GM19240 (cell line): ENCODE measurements around the gene TSPAN9.

Source experiments
- DNase-seq: peaks from one replicate; pipeline ENCODE4 v3.0.0; 2011; ENCODE audit warnings: low spot score; ENCODE audit not compliant: insufficient read length

The TSPAN9 gene

GRCh38 chr12:3186546-3187215 is 109.5 kb downstream of the TSPAN9 start:
- DNase-seq: no peak

GRCh38 chr12:3187846-3188770 is 110.9 kb downstream of the TSPAN9 start:
- no peak for DNase-seq

GRCh38 chr12:3189282-3189681 is 112.1 kb downstream of the TSPAN9 start:
- no peak for DNase-seq

- no peak for DNase-seq
Measured at GRCh38 chr12:3190101-3190500, 112.9 kb downstream of the TSPAN9 start.

GRCh38 chr12:3191450-3191849 is 114.3 kb downstream of the TSPAN9 start:
- no peak for DNase-seq

- no peak for DNase-seq
Measured at GRCh38 chr12:3192221-3192620, 115.0 kb downstream of the TSPAN9 start.

GRCh38 chr12:3193131-3193530 is 116.0 kb downstream of the TSPAN9 start:
- no peak for DNase-seq

GRCh38 chr12:3193755-3194154 is 116.6 kb downstream of the TSPAN9 start:
- DNase-seq: no peak

GRCh38 chr12:3195337-3195736 is 118.2 kb downstream of the TSPAN9 start:
- no peak for DNase-seq

GRCh38 chr12:3195859-3196483 is 118.8 kb downstream of the TSPAN9 start:
- no peak for DNase-seq

- DNase-seq: no peak
Measured at GRCh38 chr12:3196488-3196887, 119.3 kb downstream of the TSPAN9 start.

- no peak for DNase-seq
Measured at GRCh38 chr12:3197131-3197818, 120.1 kb downstream of the TSPAN9 start.

GRCh38 chr12:3199551-3200031 is 122.4 kb downstream of the TSPAN9 start:
- no peak for DNase-seq

GRCh38 chr12:3200032-3200617 is 122.9 kb downstream of the TSPAN9 start:
- no peak for DNase-seq

GRCh38 chr12:3200814-3201233 is 123.6 kb downstream of the TSPAN9 start:
- no peak for DNase-seq

- DNase-seq: no peak
Measured at GRCh38 chr12:3201339-3202051, 124.3 kb downstream of the TSPAN9 start.

- no peak for DNase-seq
Measured at GRCh38 chr12:3202096-3202495, 124.9 kb downstream of the TSPAN9 start.

GRCh38 chr12:3202734-3203446 is 125.7 kb downstream of the TSPAN9 start:
- peak; percentile 74 for DNase-seq

GRCh38 chr12:3203713-3204112 is 126.5 kb downstream of the TSPAN9 start:
- DNase-seq: no peak

GRCh38 chr12:3204143-3204542 is 127.0 kb downstream of the TSPAN9 start:
- no peak for DNase-seq
